IMR-90 (cell line): Measurements from ENCODE around the gene TMEM82. TPM values are rescaled to one million over a fixed set of nuclear protein-coding genes. Genes with fewer than 3 reads are reported as not detected.

Experiments
- ATAC-seq: fragments of 200-7000 bp; cut with Tn5 transposase; 2 replicates; pipeline ENCODE4 v1.9.1; 2020; ENCODE audit warnings: low read depth, mild to moderate bottlenecking, moderate library complexity
- BruUV-seq: library from RNA; stranded (reverse); fragments of 400-500 nt; replicated peaks from 2 replicates; lab custom pipeline; 2021; lab: Mats Ljungman, UMichigan
- CTCF ChIA-PET: fragments of 300-600 bp; formaldehyde crosslinking; extraction: SDS; loops from one replicate; lab custom pipeline; 2021; ENCODE audit warnings: antibody characterized with exemption; lab: Yijun Ruan, JAX
- POLR2A ChIA-PET: fragments of 300-600 bp; sonication (Branson Sonifier 250); formaldehyde crosslinking; loops from one replicate; lab custom pipeline; 2022; ENCODE audit warnings: antibody characterized with exemption; ENCODE audit not compliant: unreplicated experiment; lab: Charles Lee
- DNase-seq: peaks from one replicate; pipeline ENCODE4 v3.0.0; 2013
- H2AFZ ChIP-seq: replicated peaks from 2 replicates; pipeline ENCODE3; 2013; ENCODE audit warnings: low read length, mild to moderate bottlenecking; ENCODE audit not compliant: poor library complexity
- H2AK5ac ChIP-seq: 2 replicates; pipeline ENCODE4 v1.6.1; 2013; ENCODE audit warnings: low read depth, low read length, inconsistent platforms
- H2AK9ac ChIP-seq: replicated peaks from 2 replicates; pipeline ENCODE3; 2013; ENCODE audit warnings: mild to moderate bottlenecking, low read depth, low read length, moderate library complexity; ENCODE audit not compliant: poor library complexity
- H2BK120ac ChIP-seq: 2 replicates; pipeline ENCODE4 v1.6.1; 2013; ENCODE audit warnings: low read depth, low read length, inconsistent platforms
- H2BK15ac ChIP-seq: 3 replicates; pipeline ENCODE4 v1.6.1; 2013; ENCODE audit warnings: low read depth, low read length, inconsistent platforms
- H2BK20ac ChIP-seq: 2 replicates; pipeline ENCODE4 v1.6.1; 2013; ENCODE audit warnings: low read depth, mild to moderate bottlenecking, inconsistent platforms, low read length, moderate library complexity
- H2BK5ac ChIP-seq: 2 replicates; pipeline ENCODE4 v1.6.1; 2013; ENCODE audit warnings: mild to moderate bottlenecking, low read depth, low read length, inconsistent platforms; ENCODE audit not compliant: poor library complexity, severe bottlenecking
- H3K14ac ChIP-seq: replicated peaks from 2 replicates; pipeline ENCODE4 v1.6.1; 2013; ENCODE audit warnings: low read depth, low read length, inconsistent platforms
- H3K18ac ChIP-seq: 2 replicates; pipeline ENCODE4 v1.6.1; 2013; ENCODE audit warnings: low read depth, low read length, control low read depth
- H3K23ac ChIP-seq: 2 replicates; pipeline ENCODE4 v1.6.1; 2013; ENCODE audit warnings: low read depth, low read length, inconsistent platforms
- H3K27ac ChIP-seq: 2 replicates; pipeline ENCODE4 v1.5.1; 2013; ENCODE audit warnings: mild to moderate bottlenecking, control low read depth, low read length; ENCODE audit not compliant: insufficient read depth
- H3K27me3 ChIP-seq: 2 replicates; pipeline ENCODE4 v1.6.1; 2013; ENCODE audit warnings: low read length; ENCODE audit not compliant: control insufficient read depth, insufficient read depth
- H3K36me3 ChIP-seq: 2 replicates; pipeline ENCODE4 v1.6.1; 2013; ENCODE audit warnings: low read length, mixed read lengths; ENCODE audit not compliant: control insufficient read depth, insufficient read depth
- H3K4ac ChIP-seq: 2 replicates; pipeline ENCODE4 v1.6.1; 2013; ENCODE audit warnings: low read depth, low read length, inconsistent platforms
- H3K4me1 ChIP-seq: 2 replicates; pipeline ENCODE4 v1.6.1; 2013; ENCODE audit warnings: low read length, mixed read lengths; ENCODE audit not compliant: control insufficient read depth, insufficient read depth
- H3K4me2 ChIP-seq: 2 replicates; pipeline ENCODE4 v1.6.1; 2013; ENCODE audit warnings: low read depth, mild to moderate bottlenecking, control low read depth, low read length, moderate library complexity
- H3K4me3 ChIP-seq: 2 replicates; pipeline ENCODE4 v1.5.1; 2013; ENCODE audit warnings: low read depth, mild to moderate bottlenecking, control low read depth, low read length, moderate library complexity; ENCODE audit not compliant: insufficient read depth
- H3K56ac ChIP-seq: 2 replicates; pipeline ENCODE4 v1.6.1; 2013; ENCODE audit warnings: low read length, inconsistent platforms; ENCODE audit not compliant: insufficient read depth; ENCODE audit errors: extremely low read depth
- H3K79me1 ChIP-seq, 2 experiments: 2 replicates each; pipeline ENCODE4 v1.6.1; 2013; ENCODE audit warnings: low read length in 2 of 2, inconsistent platforms in 1 of 2, low read depth in 1 of 2
- H3K9ac ChIP-seq: 2 replicates; pipeline ENCODE4 v1.6.1; 2013; ENCODE audit warnings: low read depth, low read length, control low read depth
- H3K9me1 ChIP-seq: 2 replicates; pipeline ENCODE4 v1.6.1; 2013; ENCODE audit warnings: low read length, inconsistent platforms; ENCODE audit not compliant: insufficient read depth
- H3K9me3 ChIP-seq: 2 replicates; pipeline ENCODE4 v1.6.1; 2013; ENCODE audit warnings: low read length; ENCODE audit not compliant: control insufficient read depth, insufficient read depth
- H4K20me1 ChIP-seq: 2 replicates; pipeline ENCODE4 v1.6.1; 2013; ENCODE audit warnings: low read length, inconsistent platforms; ENCODE audit not compliant: insufficient read depth
- H4K5ac ChIP-seq: 2 replicates; pipeline ENCODE4 v1.6.1; 2013; ENCODE audit warnings: mild to moderate bottlenecking, low read depth, low read length, control low read depth
- H4K8ac ChIP-seq, 2 experiments: 2 replicates each; pipeline ENCODE4 v1.6.1; 2013; ENCODE audit warnings: low read depth in 2 of 2, low read length in 2 of 2, control low read depth in 1 of 2, inconsistent platforms in 1 of 2
- H4K91ac ChIP-seq: 2 replicates; pipeline ENCODE4 v1.6.1; 2013; ENCODE audit warnings: low read depth, low read length, inconsistent platforms; ENCODE audit not compliant: insufficient read depth
- BHLHE40 ChIP-seq: fragments of 150-350 bp; IDR thresholded peaks from 2 replicates; pipeline ENCODE4 v1.6.1; 2016; ENCODE audit warnings: mild to moderate bottlenecking, low read depth, low read length
- CEBPB ChIP-seq: IDR thresholded peaks from 2 replicates; pipeline ENCODE4 v1.6.1; 2012; ENCODE audit warnings: low read depth, low read length, improper control_type of control experiment
- CHD1 ChIP-seq: IDR thresholded peaks from 2 replicates; pipeline ENCODE4 v1.6.1; 2012; ENCODE audit warnings: low read depth, low read length, improper control_type of control experiment
- FOS ChIP-seq: fragments of 150-350 bp; IDR thresholded peaks from 2 replicates; pipeline ENCODE4 v1.6.1; 2016; ENCODE audit warnings: low read depth, low read length
- MAFK ChIP-seq: IDR thresholded peaks from 2 replicates; pipeline ENCODE4 v1.6.1; 2012; ENCODE audit warnings: low read depth, low read length, improper control_type of control experiment
- MAZ ChIP-seq: IDR thresholded peaks from 2 replicates; pipeline ENCODE4 v1.6.1; 2012; ENCODE audit warnings: low read depth, mild to moderate bottlenecking, low read length, improper control_type of control experiment, moderate library complexity, borderline replicate concordance
- MXI1 ChIP-seq: IDR thresholded peaks from 2 replicates; pipeline ENCODE4 v1.6.1; 2012; ENCODE audit warnings: low read depth, mild to moderate bottlenecking, low read length, moderate library complexity, borderline replicate concordance
- NFE2L2 ChIP-seq: fragments of 150-350 bp; IDR thresholded peaks from 2 replicates; pipeline ENCODE4 v1.6.1; 2016; ENCODE audit warnings: low read depth, mild to moderate bottlenecking, low read length
- POLR2A ChIP-seq: IDR thresholded peaks from 2 replicates; pipeline ENCODE4 v1.6.1; 2012; ENCODE audit warnings: mild to moderate bottlenecking, low read depth, low read length
- RAD21 ChIP-seq: IDR thresholded peaks from 2 replicates; pipeline ENCODE4 v1.6.1; 2012; ENCODE audit warnings: low read length, improper control_type of control experiment
- RCOR1 ChIP-seq: IDR thresholded peaks from 2 replicates; pipeline ENCODE4 v1.6.1; 2012; ENCODE audit warnings: mild to moderate bottlenecking, low read length, improper control_type of control experiment; ENCODE audit not compliant: insufficient replicate concordance
- RFX5 ChIP-seq: IDR thresholded peaks from 2 replicates; pipeline ENCODE4 v1.8.0; 2012; ENCODE audit warnings: low read depth, mild to moderate bottlenecking, low read length, moderate library complexity
- SMC3 ChIP-seq: fragments of 150-350 bp; IDR thresholded peaks from 2 replicates; pipeline ENCODE4 v1.6.1; 2016; ENCODE audit warnings: low read depth, mild to moderate bottlenecking, antibody characterized with exemption, low read length, moderate library complexity
- WGBS, 2 experiments: methylation state at CpG; one replicate each; pipeline versions ENCODE4 v1.1.5 to v1.1.7; 2013; ENCODE audit warnings: missing lambda C conversion rate in 2 of 2; ENCODE audit not compliant: insufficient read length in 1 of 2; ENCODE audit errors: extremely low coverage in 2 of 2; 5-methylcytosine and 5-hydroxymethylcytosine counted together
- dilution Hi-C: fragments of 300-500 bp; cut with HindIII; formaldehyde crosslinking; loops from one replicate; pipeline ENCODE4 v1.14.3; 2018; ENCODE audit warnings: low sequenced_read_pairs; ENCODE audit not compliant: unreplicated experiment
- in situ Hi-C: fragments of 300-500 bp; cut with MboI; formaldehyde crosslinking; loops from 3 replicates; pipeline ENCODE4 v1.14.3; 2019; ENCODE audit warnings: low sequenced_read_pairs, inconsistent platforms, mixed read lengths
- intact Hi-C: fragments of 100-400 bp; cut with micrococcal nuclease; formaldehyde crosslinking; loops from 2 replicates; pipeline ENCODE4 v1.10.0; 2022
- polyA plus RNA-seq, 3 experiments: library from polyadenylated mRNA; depleted of rRNA; stranded (reverse); fragments of >200 nt; gene quantifications; 2 replicates each; pipeline ENCODE4 v1.2.3, GENCODE V29; 2012; ENCODE audit warnings: low replicate concordance in 1 of 3
- total RNA-seq: library from RNA; depleted of rRNA; stranded (reverse); fragments of >200 nt; gene quantifications from 2 replicates; pipeline ENCODE4 v1.2.3, GENCODE V29; 2012
- TF ChIP-seq, protein P1 (sequence below): conservative IDR thresholded peaks from 2 replicates; pipeline ENCODE4 v1.5.1; 2012; ENCODE audit warnings: mild to moderate bottlenecking, low read depth, low read length, improper control_type of control experiment
- TF ChIP-seq, protein P2 (sequence below): fragments of 150-350 bp; IDR thresholded peaks from 2 replicates; pipeline ENCODE4 v1.6.1; 2016; ENCODE audit warnings: low read depth, mild to moderate bottlenecking, low read length, moderate library complexity, borderline replicate concordance
- TF ChIP-seq, protein P3 (sequence below): fragments of 150-350 bp; IDR thresholded peaks from 2 replicates; pipeline ENCODE4 v1.6.1; 2017; ENCODE audit warnings: mild to moderate bottlenecking, antibody characterized with exemption, low read length, low read depth

Gene TMEM82
- total and polyA plus RNA-seq, 2 of the 4 experiments (the other 2 are of a cell fraction) = not detected

DNA sequence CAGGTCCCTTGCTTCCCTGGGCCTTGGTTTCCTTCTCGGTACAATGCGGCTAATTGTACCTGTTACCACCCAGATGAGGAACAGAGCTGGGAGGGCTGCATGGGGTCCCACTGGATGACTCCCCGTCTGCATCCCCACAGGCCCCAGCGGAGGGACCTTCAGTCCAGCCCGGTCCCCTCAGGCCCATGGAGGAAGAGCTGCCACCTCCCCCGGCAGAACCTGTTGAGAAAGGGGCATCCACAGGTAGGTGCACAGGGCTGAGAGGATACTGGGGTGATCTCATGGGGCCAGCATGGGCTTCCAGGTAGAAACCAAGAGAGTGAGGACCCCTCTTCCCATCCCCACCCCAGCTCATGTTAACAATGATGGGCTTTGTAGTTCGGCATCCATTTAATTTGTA is 26.1 kb downstream of the TMEM82 start:
- H3K9me3 ChIP-seq = no peaks in the 10 kb centered on the region
- no peak overlapping the region for H2BK120ac ChIP-seq
- H2AK5ac ChIP-seq = no peak overlapping the region
- peaks cover 71% of the 10 kb centered on the region for H3K36me3 ChIP-seq
- no peak overlapping the region for H3K56ac ChIP-seq
- no peak overlapping the region for H3K18ac ChIP-seq
- H3K4me2 ChIP-seq = no peak overlapping the region
- H2BK5ac ChIP-seq = no peak overlapping the region
- no peak overlapping the region for H3K23ac ChIP-seq
- DNase-seq (no peak), ATAC-seq (no peak)
- H4K91ac ChIP-seq = no peak overlapping the region
- H2AK9ac ChIP-seq = no peak overlapping the region
- H4K8ac ChIP-seq = no peak overlapping the region
- no TSS peak for BruUV-seq
- H4K20me1 ChIP-seq = peaks cover 39% of the 10 kb centered on the region
- H3K79me1 ChIP-seq = peaks cover 18 to 41% of the 10 kb centered on the region in 2 experiments
- no peak overlapping the region for H3K14ac ChIP-seq
- intact Hi-C loops (no loop called here), in situ Hi-C loops (no loop called here), dilution Hi-C loops (no loop called here)
- no peaks in the 10 kb centered on the region for H3K27me3 ChIP-seq
- no peak overlapping the region for H3K4me3 ChIP-seq
- H3K9me1 ChIP-seq = peaks cover 15% of the 10 kb centered on the region
- H3K4ac ChIP-seq = no peak overlapping the region
- H2BK20ac ChIP-seq = no peak overlapping the region
- CTCF ChIA-PET = no interaction called here
- POLR2A ChIA-PET = no interaction called here
- no peak overlapping the region for H3K9ac ChIP-seq
- H4K5ac ChIP-seq = no peak overlapping the region
- peaks cover 3% of the 10 kb centered on the region; the same call in 1 of the 2 replicates for H3K4me1 ChIP-seq
- TF ChIP-seq, protein P1, sequence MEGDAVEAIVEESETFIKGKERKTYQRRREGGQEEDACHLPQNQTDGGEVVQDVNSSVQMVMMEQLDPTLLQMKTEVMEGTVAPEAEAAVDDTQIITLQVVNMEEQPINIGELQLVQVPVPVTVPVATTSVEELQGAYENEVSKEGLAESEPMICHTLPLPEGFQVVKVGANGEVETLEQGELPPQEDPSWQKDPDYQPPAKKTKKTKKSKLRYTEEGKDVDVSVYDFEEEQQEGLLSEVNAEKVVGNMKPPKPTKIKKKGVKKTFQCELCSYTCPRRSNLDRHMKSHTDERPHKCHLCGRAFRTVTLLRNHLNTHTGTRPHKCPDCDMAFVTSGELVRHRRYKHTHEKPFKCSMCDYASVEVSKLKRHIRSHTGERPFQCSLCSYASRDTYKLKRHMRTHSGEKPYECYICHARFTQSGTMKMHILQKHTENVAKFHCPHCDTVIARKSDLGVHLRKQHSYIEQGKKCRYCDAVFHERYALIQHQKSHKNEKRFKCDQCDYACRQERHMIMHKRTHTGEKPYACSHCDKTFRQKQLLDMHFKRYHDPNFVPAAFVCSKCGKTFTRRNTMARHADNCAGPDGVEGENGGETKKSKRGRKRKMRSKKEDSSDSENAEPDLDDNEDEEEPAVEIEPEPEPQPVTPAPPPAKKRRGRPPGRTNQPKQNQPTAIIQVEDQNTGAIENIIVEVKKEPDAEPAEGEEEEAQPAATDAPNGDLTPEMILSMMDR = no peak
- no peak for TF ChIP-seq MAFK
- no peak for TF ChIP-seq MAZ
- TF ChIP-seq POLR2A = no peak
- no peak for TF ChIP-seq FOS
- no peak for TF ChIP-seq RAD21
- TF ChIP-seq, protein P2, sequence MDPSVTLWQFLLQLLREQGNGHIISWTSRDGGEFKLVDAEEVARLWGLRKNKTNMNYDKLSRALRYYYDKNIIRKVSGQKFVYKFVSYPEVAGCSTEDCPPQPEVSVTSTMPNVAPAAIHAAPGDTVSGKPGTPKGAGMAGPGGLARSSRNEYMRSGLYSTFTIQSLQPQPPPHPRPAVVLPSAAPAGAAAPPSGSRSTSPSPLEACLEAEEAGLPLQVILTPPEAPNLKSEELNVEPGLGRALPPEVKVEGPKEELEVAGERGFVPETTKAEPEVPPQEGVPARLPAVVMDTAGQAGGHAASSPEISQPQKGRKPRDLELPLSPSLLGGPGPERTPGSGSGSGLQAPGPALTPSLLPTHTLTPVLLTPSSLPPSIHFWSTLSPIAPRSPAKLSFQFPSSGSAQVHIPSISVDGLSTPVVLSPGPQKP = no peak
- no peak for TF ChIP-seq RCOR1
- TF ChIP-seq BHLHE40 = no peak
- no peak for TF ChIP-seq RFX5
- TF ChIP-seq MXI1 = no peak
- TF ChIP-seq, protein P3, sequence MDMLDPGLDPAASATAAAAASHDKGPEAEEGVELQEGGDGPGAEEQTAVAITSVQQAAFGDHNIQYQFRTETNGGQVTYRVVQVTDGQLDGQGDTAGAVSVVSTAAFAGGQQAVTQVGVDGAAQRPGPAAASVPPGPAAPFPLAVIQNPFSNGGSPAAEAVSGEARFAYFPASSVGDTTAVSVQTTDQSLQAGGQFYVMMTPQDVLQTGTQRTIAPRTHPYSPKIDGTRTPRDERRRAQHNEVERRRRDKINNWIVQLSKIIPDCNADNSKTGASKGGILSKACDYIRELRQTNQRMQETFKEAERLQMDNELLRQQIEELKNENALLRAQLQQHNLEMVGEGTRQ = no peak
- TF ChIP-seq CHD1 = no peak
- TF ChIP-seq SMC3 = no peak
- no peak for TF ChIP-seq NFE2L2
- TF ChIP-seq CEBPB = no peak
- 100% methylated on average over 5 of the region's 7 CpGs; no CpG with 5 or more reads in 1 of the 2 experiments for WGBS, 2 experiments
- H2BK15ac ChIP-seq = no peak overlapping the region
- no peak overlapping the region for H2AFZ ChIP-seq
- no peak overlapping the region for H3K27ac ChIP-seq
